ENCODE data around the gene PLEKHM3. TPM values are rescaled to one million over a fixed set of nuclear protein-coding genes. Genes with fewer than 3 reads are reported as not detected.

PLEKHM3 gene
- total RNA-seq, 1 donor = 23.5 TPM

GRCh38 chr2:207978177-207978948 lies 47.0 kb downstream of the PLEKHM3 start:
- no peaks in the 10 kb centered on the region for H4K20me1 ChIP-seq (ENCODE audit: insufficient read depth, low read length)
- DNase-seq (ENCODE audit: insufficient read length, low spot score, missing footprints) = no peak
- no peaks in the 10 kb centered on the region for H3K9me3 ChIP-seq (ENCODE audit: low read depth, low read length)
- H3K27ac ChIP-seq (ENCODE audit: low read depth, low read length) = no peak overlapping the region
- TF ChIP-seq CTCF (IDR thresholded peaks at IDR 0.05; ENCODE audit: extremely low read depth, low read depth, low read length) = no peak
- no peak overlapping the region for H2AFZ ChIP-seq (ENCODE audit: low read length)
- H3K79me2 ChIP-seq (ENCODE audit: insufficient read depth, low read length) = no peaks in the 10 kb centered on the region
- H3K4me2 ChIP-seq (ENCODE audit: insufficient read depth, low read length) = no peak overlapping the region
- no peaks in the 10 kb centered on the region for H3K36me3 ChIP-seq (ENCODE audit: insufficient read depth, low read length)
- H3K4me1 ChIP-seq (ENCODE audit: insufficient read depth, low read length) = peaks cover 3% of the 10 kb centered on the region
- no peaks in the 10 kb centered on the region for H3K27me3 ChIP-seq (ENCODE audit: insufficient read depth, low read length)
- no peak overlapping the region for H3K4me3 ChIP-seq (ENCODE audit: insufficient read depth, low read length)

GRCh38 chr2:207975921-207976320 lies 49.4 kb downstream of the PLEKHM3 start:
- no peak overlapping the region for H2AFZ ChIP-seq (ENCODE audit: low read length)
- H3K36me3 ChIP-seq (ENCODE audit: insufficient read depth, low read length) = no peaks in the 10 kb centered on the region
- no peaks in the 10 kb centered on the region for H3K9me3 ChIP-seq (ENCODE audit: low read depth, low read length)
- H3K4me1 ChIP-seq (ENCODE audit: insufficient read depth, low read length) = peaks cover 3% of the 10 kb centered on the region
- no peaks in the 10 kb centered on the region for H3K27me3 ChIP-seq (ENCODE audit: insufficient read depth, low read length)
- H3K79me2 ChIP-seq (ENCODE audit: insufficient read depth, low read length) = no peaks in the 10 kb centered on the region
- H3K4me2 ChIP-seq (ENCODE audit: insufficient read depth, low read length) = no peak overlapping the region
- H3K4me3 ChIP-seq (ENCODE audit: insufficient read depth, low read length) = no peak overlapping the region
- TF ChIP-seq CTCF (IDR thresholded peaks at IDR 0.05; ENCODE audit: extremely low read depth, low read depth, low read length) = no peak
- no peaks in the 10 kb centered on the region for H4K20me1 ChIP-seq (ENCODE audit: insufficient read depth, low read length)
- DNase-seq (ENCODE audit: insufficient read length, low spot score, missing footprints) = no peak
- no peak overlapping the region for H3K27ac ChIP-seq (ENCODE audit: low read depth, low read length)

- no peak for DNase-seq (ENCODE audit: insufficient read length, low spot score, missing footprints)
- no peak for TF ChIP-seq CTCF (IDR thresholded peaks at IDR 0.05; ENCODE audit: extremely low read depth, low read depth, low read length)
- Histone ChIP-seq H3K4me1 (ENCODE audit: insufficient read depth, low read length) (peaks cover 3% of the 10 kb centered on the region), H3K4me3 (ENCODE audit: insufficient read depth, low read length) (no peak overlapping the region), H3K9me3 (ENCODE audit: low read depth, low read length) (no peaks in the 10 kb centered on the region), H3K27ac (ENCODE audit: low read depth, low read length) (no peak overlapping the region), H3K79me2 (ENCODE audit: insufficient read depth, low read length) (no peaks in the 10 kb centered on the region), H3K27me3 (ENCODE audit: insufficient read depth, low read length) (no peaks in the 10 kb centered on the region), H3K4me2 (ENCODE audit: insufficient read depth, low read length) (no peak overlapping the region), H4K20me1 (ENCODE audit: insufficient read depth, low read length) (no peaks in the 10 kb centered on the region), H2AFZ (ENCODE audit: low read length) (no peak overlapping the region), H3K36me3 (ENCODE audit: insufficient read depth, low read length) (no peaks in the 10 kb centered on the region)
Measured at GRCh38 chr2:207974216-207974605, 51.1 kb downstream of the PLEKHM3 start.

GRCh38 chr2:207970826-207971180 lies 54.5 kb downstream of the PLEKHM3 start:
- no peak overlapping the region for H3K27ac ChIP-seq (ENCODE audit: low read depth, low read length)
- H2AFZ ChIP-seq (ENCODE audit: low read length) = no peak overlapping the region
- no peak for DNase-seq (ENCODE audit: insufficient read length, low spot score, missing footprints)
- H3K4me2 ChIP-seq (ENCODE audit: insufficient read depth, low read length) = no peak overlapping the region
- no peak for TF ChIP-seq CTCF (IDR thresholded peaks at IDR 0.05; ENCODE audit: extremely low read depth, low read depth, low read length)
- H3K36me3 ChIP-seq (ENCODE audit: insufficient read depth, low read length) = no peaks in the 10 kb centered on the region
- H3K27me3 ChIP-seq (ENCODE audit: insufficient read depth, low read length) = no peaks in the 10 kb centered on the region
- peaks cover under 1% of the 10 kb centered on the region for H3K4me1 ChIP-seq (ENCODE audit: insufficient read depth, low read length)
- no peaks in the 10 kb centered on the region for H3K9me3 ChIP-seq (ENCODE audit: low read depth, low read length)
- no peaks in the 10 kb centered on the region for H3K79me2 ChIP-seq (ENCODE audit: insufficient read depth, low read length)
- H3K4me3 ChIP-seq (ENCODE audit: insufficient read depth, low read length) = no peak overlapping the region
- H4K20me1 ChIP-seq (ENCODE audit: insufficient read depth, low read length) = no peaks in the 10 kb centered on the region
